ENCODE results near the gene AMPD3. TPM values are rescaled to one million over a fixed set of nuclear protein-coding genes. Genes with fewer than 3 reads are reported as not detected.
A peak's percentile ranks its signal among the peaks of the same experiment; 100 is the strongest.

Gene AMPD3
- total RNA-seq, 1 donor from 2014 or later, result 3.0 TPM

- no peak overlapping the region for H3K27ac Mint-ChIP-seq
Observed at GRCh38 chr11:10514202-10514601, 59.1 kb downstream of the AMPD3 start.

GRCh38 chr11:10514709-10515108 lies 59.6 kb downstream of the AMPD3 start:
- Mint-ChIP-seq H3K4me1 (peaks cover 18% of the 10 kb centered on the region), H3K9me3 (no peaks in the 10 kb centered on the region), H3K4me3 (no peak overlapping the region), H3K27ac (no peak overlapping the region), H3K36me3 (peaks cover 4% of the 10 kb centered on the region), H3K27me3 (ENCODE audit: insufficient read depth, low read depth) (no peaks in the 10 kb centered on the region)
- H2AFZ ChIP-seq (replicated peaks), result no peak overlapping the region
- DNase-seq (ENCODE audit: low spot score), result no peak
- TF ChIP-seq EZH2 (IDR thresholded peaks at IDR 0.05) (no peak), EZH2phosphoT487 (IDR thresholded peaks at IDR 0.05) (no peak), CTCF (IDR thresholded peaks at IDR 0.05) (no peak)
- H3K27me3 ChIP-seq, result no peaks in the 10 kb centered on the region
- no peaks in the 10 kb centered on the region for H3K79me2 ChIP-seq (ENCODE audit: low read depth)
- no peaks in the 10 kb centered on the region for H3K9me3 ChIP-seq (ENCODE audit: low read depth)
- no peak overlapping the region for H3K4me2 ChIP-seq
- peaks cover 18% of the 10 kb centered on the region for H4K20me1 ChIP-seq (ENCODE audit: low read depth)
- no peak overlapping the region for H3K9ac ChIP-seq
- peaks cover 16% of the 10 kb centered on the region for H3F3A ChIP-seq (ENCODE audit: low read depth)
- H3K4me3 ChIP-seq, result no peak overlapping the region
- H3K27ac ChIP-seq, result no peak overlapping the region
- no peaks in the 10 kb centered on the region for H3K36me3 ChIP-seq
- no peaks in the 10 kb centered on the region for H3K4me1 ChIP-seq

More at GRCh38 chr11:10514202-10514601, 59.1 kb downstream of the AMPD3 start:
- Histone ChIP-seq H3K79me2 (ENCODE audit: low read depth) (no peaks in the 10 kb centered on the region), H3F3A (ENCODE audit: low read depth) (peaks cover 16% of the 10 kb centered on the region), H3K9ac (no peak overlapping the region), H3K27me3 (no peaks in the 10 kb centered on the region), H3K9me3 (ENCODE audit: low read depth) (no peaks in the 10 kb centered on the region), H3K4me2 (no peak overlapping the region), H3K4me1 (no peaks in the 10 kb centered on the region), H3K36me3 (no peaks in the 10 kb centered on the region), H3K27ac (no peak overlapping the region), H3K4me3 (no peak overlapping the region), H2AFZ (replicated peaks) (no peak overlapping the region), H4K20me1 (ENCODE audit: low read depth) (peaks cover 18% of the 10 kb centered on the region)
- H3K9me3 Mint-ChIP-seq, result no peaks in the 10 kb centered on the region
- H3K4me1 Mint-ChIP-seq, result peaks cover 18% of the 10 kb centered on the region
- H3K4me3 Mint-ChIP-seq, result no peak overlapping the region
- DNase-seq (ENCODE audit: low spot score), result no peak
- peak; percentile 28 for TF ChIP-seq CTCF (IDR thresholded peaks at IDR 0.05)
- TF ChIP-seq EZH2phosphoT487 (IDR thresholded peaks at IDR 0.05), result no peak
- peaks cover 4% of the 10 kb centered on the region for H3K36me3 Mint-ChIP-seq
- no peaks in the 10 kb centered on the region for H3K27me3 Mint-ChIP-seq (ENCODE audit: insufficient read depth, low read depth)

GRCh38 chr11:10515418-10515817 lies 60.4 kb downstream of the AMPD3 start:
- Histone ChIP-seq H3K4me1 (no peaks in the 10 kb centered on the region), H3K27ac (no peak overlapping the region), H3K79me2 (ENCODE audit: low read depth) (no peaks in the 10 kb centered on the region), H2AFZ (replicated peaks) (no peak overlapping the region), H3K27me3 (no peaks in the 10 kb centered on the region), H4K20me1 (ENCODE audit: low read depth) (peaks cover 18% of the 10 kb centered on the region), H3F3A (ENCODE audit: low read depth) (peaks cover 16% of the 10 kb centered on the region), H3K9me3 (ENCODE audit: low read depth) (no peaks in the 10 kb centered on the region), H3K4me3 (no peak overlapping the region), H3K9ac (no peak overlapping the region), H3K36me3 (no peaks in the 10 kb centered on the region), H3K4me2 (no peak overlapping the region)
- no peak for DNase-seq (ENCODE audit: low spot score)
- H3K4me3 Mint-ChIP-seq, result no peak overlapping the region
- peaks cover 4% of the 10 kb centered on the region for H3K36me3 Mint-ChIP-seq
- no peaks in the 10 kb centered on the region for H3K9me3 Mint-ChIP-seq
- TF ChIP-seq EZH2 (IDR thresholded peaks at IDR 0.05) (no peak), EZH2phosphoT487 (IDR thresholded peaks at IDR 0.05) (no peak), CTCF (IDR thresholded peaks at IDR 0.05) (no peak)
- no peaks in the 10 kb centered on the region for H3K27me3 Mint-ChIP-seq (ENCODE audit: insufficient read depth, low read depth)
- peaks cover 18% of the 10 kb centered on the region for H3K4me1 Mint-ChIP-seq
- no peak overlapping the region for H3K27ac Mint-ChIP-seq

Data from neural progenitor cell (in vitro differentiated cells).